HEK293 (cell line): ENCODE data around the gene RUFY2.

Experiments used
- CTCF ChIA-PET: fragments of 350-600 bp; formaldehyde crosslinking; extraction: SDS; loops from one replicate; lab custom pipeline; 2021; ENCODE audit warnings: antibody characterized with exemption; lab: Yijun Ruan, JAX
- POLR2A ChIA-PET: fragments of 300-600 bp; formaldehyde crosslinking; extraction: SDS; loops from one replicate; lab custom pipeline; 2020; ENCODE audit warnings: antibody characterized with exemption, inconsistent platforms; lab: Yijun Ruan, JAX
- H3K27ac ChIP-seq: fragments of 200-500 bp; sonication (Bioruptor generic); 2 replicates; pipeline ENCODE4 v1.5.1; 2014; ENCODE audit warnings: low read depth, low read length, control low read depth, inconsistent platforms; ENCODE audit errors: extremely low read depth
- H3K36me3 ChIP-seq, 2 experiments: fragments of 200-500 bp in 1 of 2; sonication (Bioruptor generic) in 1 of 2; 1 replicate in 1 of 2; 2 replicates in 1 of 2; pipeline ENCODE4 v1.5.1; 2014 to 2017; ENCODE audit warnings: inconsistent platforms in 2 of 2, low read length in 2 of 2; ENCODE audit not compliant: control insufficient read depth in 2 of 2, insufficient read depth in 1 of 2
- H3K4me1 ChIP-seq: fragments of 200-500 bp; sonication (Bioruptor generic); 2 replicates; pipeline ENCODE4 v1.5.1; 2014; ENCODE audit warnings: mild to moderate bottlenecking, low read length, inconsistent platforms; ENCODE audit not compliant: control insufficient read depth, insufficient read depth
- H3K4me3 ChIP-seq: 2 replicates; pipeline ENCODE4 v1.5.1; 2011; ENCODE audit warnings: low read depth, mild to moderate bottlenecking, control low read depth, low read length, moderate library complexity
- H3K9me3 ChIP-seq: fragments of 200-500 bp; sonication (Bioruptor generic); 2 replicates; pipeline ENCODE4 v1.5.1; 2014; ENCODE audit warnings: low read depth, low read length, inconsistent platforms; ENCODE audit not compliant: control insufficient read depth, insufficient read depth
- BCL11A ChIP-seq: fragments of 450-650 bp; formaldehyde crosslinking; IDR thresholded peaks from 2 replicates; pipeline ENCODE4 v1.5.1; 2016; ENCODE audit warnings: low read depth, missing biosample characterization, missing genetic modification characterization
- EGR2 ChIP-seq: fragments of 450-650 bp; formaldehyde crosslinking; IDR thresholded peaks from 2 replicates; pipeline ENCODE4 v1.5.1; 2016; ENCODE audit warnings: low read depth, missing biosample characterization, missing genetic modification characterization
- GLIS1 ChIP-seq: fragments of 450-650 bp; formaldehyde crosslinking; IDR thresholded peaks from 2 replicates; pipeline ENCODE4 v1.5.1; 2016; ENCODE audit warnings: missing biosample characterization, missing genetic modification characterization
- HOXA7 ChIP-seq: sonication (generic); formaldehyde crosslinking; IDR thresholded peaks from 2 replicates; pipeline ENCODE4 v1.8.1; 2022; ENCODE audit warnings: missing genetic modification reagents, borderline replicate concordance
- SP7 ChIP-seq: fragments of 450-650 bp; formaldehyde crosslinking; IDR thresholded peaks from 2 replicates; pipeline ENCODE4 v1.5.1; 2016; ENCODE audit warnings: missing biosample characterization, missing genetic modification characterization
- ZBTB48 ChIP-seq: fragments of 450-650 bp; formaldehyde crosslinking; IDR thresholded peaks from 2 replicates; pipeline ENCODE4 v1.5.1; 2016; ENCODE audit warnings: missing biosample characterization, missing genetic modification characterization
- ZBTB8A ChIP-seq: fragments of 450-650 bp; formaldehyde crosslinking; IDR thresholded peaks from 2 replicates; pipeline ENCODE4 v1.5.1; 2016; ENCODE audit warnings: missing biosample characterization, missing genetic modification characterization
- ZEB2 ChIP-seq: fragments of 450-650 bp; formaldehyde crosslinking; IDR thresholded peaks from 2 replicates; pipeline ENCODE4 v1.5.1; 2016; ENCODE audit warnings: missing biosample characterization, missing genetic modification characterization
- ZNF174 ChIP-seq: fragments of 450-650 bp; formaldehyde crosslinking; IDR thresholded peaks from 2 replicates; pipeline ENCODE4 v1.5.0; 2017; ENCODE audit warnings: missing biosample characterization, mild to moderate bottlenecking, missing genetic modification characterization
- ZNF2 ChIP-seq: fragments of 450-650 bp; formaldehyde crosslinking; IDR thresholded peaks from 2 replicates; pipeline ENCODE4 v1.5.1; 2016; ENCODE audit warnings: missing biosample characterization, missing genetic modification characterization
- ZNF311 ChIP-seq: fragments of 450-650 bp; formaldehyde crosslinking; IDR thresholded peaks from 2 replicates; pipeline ENCODE4 v1.5.1; 2017; ENCODE audit warnings: missing biosample characterization, missing genetic modification characterization, borderline replicate concordance
- ZNF366 ChIP-seq: fragments of 450-650 bp; formaldehyde crosslinking; conservative IDR thresholded peaks from 2 replicates; pipeline ENCODE4 v1.5.1; 2016; ENCODE audit warnings: missing biosample characterization, missing genetic modification characterization
- ZNF391 ChIP-seq: fragments of 450-650 bp; formaldehyde crosslinking; IDR thresholded peaks from 2 replicates; pipeline ENCODE4 v1.5.1; 2016; ENCODE audit warnings: low read depth, missing biosample characterization, missing genetic modification characterization, borderline replicate concordance
- ZNF529 ChIP-seq: fragments of 450-650 bp; formaldehyde crosslinking; IDR thresholded peaks from 2 replicates; pipeline ENCODE4 v1.5.1; 2017; ENCODE audit warnings: missing genetic modification characterization, missing biosample characterization; ENCODE audit not compliant: insufficient replicate concordance
- ZNF548 ChIP-seq: fragments of 450-650 bp; formaldehyde crosslinking; IDR thresholded peaks from 2 replicates; pipeline ENCODE4 v1.5.1; 2016; ENCODE audit warnings: missing biosample characterization, missing genetic modification characterization
- ZNF558 ChIP-seq: fragments of 450-650 bp; formaldehyde crosslinking; IDR thresholded peaks from 2 replicates; pipeline ENCODE4 v1.5.1; 2016; ENCODE audit warnings: missing biosample characterization, missing genetic modification characterization
- ZNF596 ChIP-seq: fragments of 450-650 bp; IDR thresholded peaks from 2 replicates; pipeline ENCODE4 v1.5.0; 2018; ENCODE audit warnings: missing biosample characterization, mild to moderate bottlenecking, missing genetic modification characterization, moderate library complexity
- ZNF626 ChIP-seq: fragments of 450-650 bp; sonication (Bioruptor Pico); formaldehyde crosslinking; IDR thresholded peaks from 2 replicates; pipeline ENCODE4 v1.5.1; 2018; ENCODE audit warnings: missing biosample characterization, missing genetic modification characterization, inconsistent platforms
- ZNF768 ChIP-seq: fragments of 450-650 bp; formaldehyde crosslinking; IDR thresholded peaks from 2 replicates; pipeline ENCODE4 v1.5.1; 2018; ENCODE audit warnings: missing biosample characterization, mild to moderate bottlenecking, missing genetic modification characterization
- TF ChIP-seq, protein P1 (sequence below): fragments of 450-650 bp; formaldehyde crosslinking; IDR thresholded peaks from 2 replicates; pipeline ENCODE4 v1.5.1; 2016; ENCODE audit warnings: missing biosample characterization, missing genetic modification characterization
- TF ChIP-seq, protein P2 (sequence below): fragments of 450-650 bp; formaldehyde crosslinking; IDR thresholded peaks from 2 replicates; pipeline ENCODE4 v1.5.1; 2016; ENCODE audit warnings: missing biosample characterization, missing genetic modification characterization, borderline replicate concordance
- TF ChIP-seq, protein P3 (sequence below): fragments of 450-650 bp; formaldehyde crosslinking; IDR thresholded peaks from 2 replicates; pipeline ENCODE4 v1.5.1; 2016; ENCODE audit warnings: missing biosample characterization, missing genetic modification characterization
- TF ChIP-seq, protein P4 (sequence below): IDR thresholded peaks from 2 replicates; pipeline ENCODE4 v1.6.1; 2011; ENCODE audit warnings: mild to moderate bottlenecking, low read depth, low read length, borderline replicate concordance
- TF ChIP-seq, protein P5 (sequence below): fragments of 450-650 bp; formaldehyde crosslinking; IDR thresholded peaks from 2 replicates; pipeline ENCODE4 v1.5.1; 2016; ENCODE audit warnings: missing biosample characterization, missing genetic modification characterization

The RUFY2 gene

DNA sequence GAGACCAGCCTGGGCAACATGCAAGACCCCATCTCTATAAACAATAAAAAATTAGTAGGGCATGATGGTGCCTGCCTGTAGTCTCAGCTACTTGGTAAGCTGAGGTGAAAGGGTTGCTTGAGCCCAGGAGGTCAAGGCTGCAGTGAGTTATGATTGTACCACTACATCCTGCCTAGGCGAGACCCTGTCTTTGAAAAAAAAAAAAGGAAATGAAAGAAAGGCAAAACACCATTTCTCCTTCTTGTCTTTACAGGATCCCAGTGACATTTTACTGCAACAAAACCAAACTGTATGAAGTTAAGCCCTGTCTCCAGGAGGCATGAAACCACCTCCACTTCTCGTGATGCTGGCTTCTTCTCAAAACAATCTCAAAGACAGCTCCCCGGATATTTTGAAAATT is 44.5 kb downstream of the RUFY2 start (continued):
- TF ChIP-seq, protein P1, sequence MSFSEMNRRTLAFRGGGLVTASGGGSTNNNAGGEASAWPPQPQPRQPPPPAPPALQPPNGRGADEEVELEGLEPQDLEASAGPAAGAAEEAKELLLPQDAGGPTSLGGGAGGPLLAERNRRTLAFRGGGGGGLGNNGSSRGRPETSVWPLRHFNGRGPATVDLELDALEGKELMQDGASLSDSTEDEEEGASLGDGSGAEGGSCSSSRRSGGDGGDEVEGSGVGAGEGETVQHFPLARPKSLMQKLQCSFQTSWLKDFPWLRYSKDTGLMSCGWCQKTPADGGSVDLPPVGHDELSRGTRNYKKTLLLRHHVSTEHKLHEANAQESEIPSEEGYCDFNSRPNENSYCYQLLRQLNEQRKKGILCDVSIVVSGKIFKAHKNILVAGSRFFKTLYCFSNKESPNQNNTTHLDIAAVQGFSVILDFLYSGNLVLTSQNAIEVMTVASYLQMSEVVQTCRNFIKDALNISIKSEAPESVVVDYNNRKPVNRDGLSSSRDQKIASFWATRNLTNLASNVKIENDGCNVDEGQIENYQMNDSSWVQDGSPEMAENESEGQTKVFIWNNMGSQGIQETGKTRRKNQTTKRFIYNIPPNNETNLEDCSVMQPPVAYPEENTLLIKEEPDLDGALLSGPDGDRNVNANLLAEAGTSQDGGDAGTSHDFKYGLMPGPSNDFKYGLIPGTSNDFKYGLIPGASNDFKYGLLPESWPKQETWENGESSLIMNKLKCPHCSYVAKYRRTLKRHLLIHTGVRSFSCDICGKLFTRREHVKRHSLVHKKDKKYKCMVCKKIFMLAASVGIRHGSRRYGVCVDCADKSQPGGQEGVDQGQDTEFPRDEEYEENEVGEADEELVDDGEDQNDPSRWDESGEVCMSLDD, result no peak
- TF ChIP-seq ZEB2 (tag by site-specific recombination), result no peak
- TF ChIP-seq HOXA7 (CRISPR knock-in tag), result no peak
- no peak for TF ChIP-seq ZNF768
- TF ChIP-seq, protein P2, sequence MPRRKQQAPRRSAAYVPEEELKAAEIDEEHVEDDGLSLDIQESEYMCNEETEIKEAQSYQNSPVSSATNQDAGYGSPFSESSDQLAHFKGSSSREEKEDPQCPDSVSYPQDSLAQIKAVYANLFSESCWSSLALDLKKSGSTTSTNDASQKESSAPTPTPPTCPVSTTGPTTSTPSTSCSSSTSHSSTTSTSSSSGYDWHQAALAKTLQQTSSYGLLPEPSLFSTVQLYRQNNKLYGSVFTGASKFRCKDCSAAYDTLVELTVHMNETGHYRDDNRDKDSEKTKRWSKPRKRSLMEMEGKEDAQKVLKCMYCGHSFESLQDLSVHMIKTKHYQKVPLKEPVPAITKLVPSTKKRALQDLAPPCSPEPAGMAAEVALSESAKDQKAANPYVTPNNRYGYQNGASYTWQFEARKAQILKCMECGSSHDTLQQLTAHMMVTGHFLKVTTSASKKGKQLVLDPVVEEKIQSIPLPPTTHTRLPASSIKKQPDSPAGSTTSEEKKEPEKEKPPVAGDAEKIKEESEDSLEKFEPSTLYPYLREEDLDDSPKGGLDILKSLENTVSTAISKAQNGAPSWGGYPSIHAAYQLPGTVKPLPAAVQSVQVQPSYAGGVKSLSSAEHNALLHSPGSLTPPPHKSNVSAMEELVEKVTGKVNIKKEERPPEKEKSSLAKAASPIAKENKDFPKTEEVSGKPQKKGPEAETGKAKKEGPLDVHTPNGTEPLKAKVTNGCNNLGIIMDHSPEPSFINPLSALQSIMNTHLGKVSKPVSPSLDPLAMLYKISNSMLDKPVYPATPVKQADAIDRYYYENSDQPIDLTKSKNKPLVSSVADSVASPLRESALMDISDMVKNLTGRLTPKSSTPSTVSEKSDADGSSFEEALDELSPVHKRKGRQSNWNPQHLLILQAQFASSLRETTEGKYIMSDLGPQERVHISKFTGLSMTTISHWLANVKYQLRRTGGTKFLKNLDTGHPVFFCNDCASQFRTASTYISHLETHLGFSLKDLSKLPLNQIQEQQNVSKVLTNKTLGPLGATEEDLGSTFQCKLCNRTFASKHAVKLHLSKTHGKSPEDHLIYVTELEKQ (tag by site-specific recombination), result no peak

DNA sequence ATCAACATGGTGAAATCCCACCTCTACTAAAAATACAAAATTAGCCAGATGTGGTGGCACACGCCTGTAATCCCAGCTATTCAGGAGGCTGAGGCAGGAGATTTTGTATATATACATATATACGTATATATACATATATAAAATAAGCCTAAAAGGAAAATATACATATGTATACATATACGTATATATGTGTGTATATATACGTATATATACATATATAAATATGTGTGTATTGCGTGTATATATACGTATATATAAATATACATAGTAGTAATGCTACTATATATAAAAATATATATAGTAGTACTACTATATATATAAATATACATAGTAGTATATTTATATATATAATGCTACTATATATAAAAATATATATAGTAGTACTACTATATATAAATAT is 47.9 kb downstream of the RUFY2 start:
- no peaks in the 10 kb centered on the region for H3K4me1 ChIP-seq
- TF ChIP-seq ZNF311 (no peak), ZNF558 (tag by site-specific recombination) (no peak), BCL11A (tag by site-specific recombination) (no peak), ZNF548 (no peak), ZNF529 (no peak), ZNF626 (tag by site-specific recombination) (no peak), GLIS1 (tag by site-specific recombination) (no peak), ZNF596 (tag by site-specific recombination) (no peak), ZNF174 (no peak), ZBTB48 (tag by site-specific recombination) (no peak), ZBTB8A (no peak), ZNF366 (tag by site-specific recombination) (no peak), SP7 (no peak), EGR2 (tag by site-specific recombination) (no peak), ZNF2 (tag by site-specific recombination) (no peak), ZNF391 (no peak)
- TF ChIP-seq, protein P3, sequence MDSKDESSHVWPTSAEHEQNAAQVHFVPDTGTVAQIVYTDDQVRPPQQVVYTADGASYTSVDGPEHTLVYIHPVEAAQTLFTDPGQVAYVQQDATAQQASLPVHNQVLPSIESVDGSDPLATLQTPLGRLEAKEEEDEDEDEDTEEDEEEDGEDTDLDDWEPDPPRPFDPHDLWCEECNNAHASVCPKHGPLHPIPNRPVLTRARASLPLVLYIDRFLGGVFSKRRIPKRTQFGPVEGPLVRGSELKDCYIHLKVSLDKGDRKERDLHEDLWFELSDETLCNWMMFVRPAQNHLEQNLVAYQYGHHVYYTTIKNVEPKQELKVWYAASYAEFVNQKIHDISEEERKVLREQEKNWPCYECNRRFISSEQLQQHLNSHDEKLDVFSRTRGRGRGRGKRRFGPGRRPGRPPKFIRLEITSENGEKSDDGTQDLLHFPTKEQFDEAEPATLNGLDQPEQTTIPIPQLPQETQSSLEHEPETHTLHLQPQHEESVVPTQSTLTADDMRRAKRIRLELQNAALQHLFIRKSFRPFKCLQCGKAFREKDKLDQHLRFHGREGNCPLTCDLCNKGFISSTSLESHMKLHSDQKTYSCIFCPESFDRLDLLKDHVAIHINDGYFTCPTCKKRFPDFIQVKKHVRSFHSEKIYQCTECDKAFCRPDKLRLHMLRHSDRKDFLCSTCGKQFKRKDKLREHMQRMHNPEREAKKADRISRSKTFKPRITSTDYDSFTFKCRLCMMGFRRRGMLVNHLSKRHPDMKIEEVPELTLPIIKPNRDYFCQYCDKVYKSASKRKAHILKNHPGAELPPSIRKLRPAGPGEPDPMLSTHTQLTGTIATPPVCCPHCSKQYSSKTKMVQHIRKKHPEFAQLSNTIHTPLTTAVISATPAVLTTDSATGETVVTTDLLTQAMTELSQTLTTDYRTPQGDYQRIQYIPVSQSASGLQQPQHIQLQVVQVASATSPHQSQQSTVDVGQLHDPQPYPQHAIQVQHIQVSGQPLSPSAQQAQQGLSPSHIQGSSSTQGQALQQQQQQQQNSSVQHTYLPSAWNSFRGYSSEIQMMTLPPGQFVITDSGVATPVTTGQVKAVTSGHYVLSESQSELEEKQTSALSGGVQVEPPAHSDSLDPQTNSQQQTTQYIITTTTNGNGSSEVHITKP (tag by site-specific recombination), result no peak
- TF ChIP-seq, protein P4, sequence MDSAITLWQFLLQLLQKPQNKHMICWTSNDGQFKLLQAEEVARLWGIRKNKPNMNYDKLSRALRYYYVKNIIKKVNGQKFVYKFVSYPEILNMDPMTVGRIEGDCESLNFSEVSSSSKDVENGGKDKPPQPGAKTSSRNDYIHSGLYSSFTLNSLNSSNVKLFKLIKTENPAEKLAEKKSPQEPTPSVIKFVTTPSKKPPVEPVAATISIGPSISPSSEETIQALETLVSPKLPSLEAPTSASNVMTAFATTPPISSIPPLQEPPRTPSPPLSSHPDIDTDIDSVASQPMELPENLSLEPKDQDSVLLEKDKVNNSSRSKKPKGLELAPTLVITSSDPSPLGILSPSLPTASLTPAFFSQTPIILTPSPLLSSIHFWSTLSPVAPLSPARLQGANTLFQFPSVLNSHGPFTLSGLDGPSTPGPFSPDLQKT, result no peak
- TF ChIP-seq, protein P5, sequence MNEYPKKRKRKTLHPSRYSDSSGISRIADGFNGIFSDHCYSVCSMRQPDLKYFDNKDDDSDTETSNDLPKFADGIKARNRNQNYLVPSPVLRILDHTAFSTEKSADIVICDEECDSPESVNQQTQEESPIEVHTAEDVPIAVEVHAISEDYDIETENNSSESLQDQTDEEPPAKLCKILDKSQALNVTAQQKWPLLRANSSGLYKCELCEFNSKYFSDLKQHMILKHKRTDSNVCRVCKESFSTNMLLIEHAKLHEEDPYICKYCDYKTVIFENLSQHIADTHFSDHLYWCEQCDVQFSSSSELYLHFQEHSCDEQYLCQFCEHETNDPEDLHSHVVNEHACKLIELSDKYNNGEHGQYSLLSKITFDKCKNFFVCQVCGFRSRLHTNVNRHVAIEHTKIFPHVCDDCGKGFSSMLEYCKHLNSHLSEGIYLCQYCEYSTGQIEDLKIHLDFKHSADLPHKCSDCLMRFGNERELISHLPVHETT (tag by site-specific recombination), result no peak
- TF ChIP-seq, all 188 proteins: peak for 0
- ChIA-PET POLR2A (no interaction called here), CTCF (interaction anchor here (0.7 kb wide), 1 partner anchor 13 kb away, joined by 4 read pairs; no protein-coding TSS in a partner anchor)
- Histone ChIP-seq H3K27ac (no peak overlapping the region), H3K9me3 (no peaks in the 10 kb centered on the region), H3K4me3 (no peak overlapping the region), H3K36me3 (peaks cover 46 to 54% of the 10 kb centered on the region in 2 experiments)
